Mesendoderm (in vitro differentiated cells): Measurements from ENCODE around the gene USP17L22.
"Not testable (repeated sequence)": the region's sequence is repeated elsewhere in the genome, so short reads cannot be mapped to it uniquely, and the experiment has no call there.

Experiments used
- DNase-seq: peaks from one replicate; pipeline ENCODE4 v3.0.0; 2013
- H2AK5ac ChIP-seq: 2 replicates; pipeline ENCODE4 v1.6.1; 2013; ENCODE audit warnings: low read length, inconsistent platforms
- H2BK120ac ChIP-seq: 2 replicates; pipeline ENCODE4 v1.6.1; 2013; ENCODE audit warnings: low read depth, mild to moderate bottlenecking, low read length, moderate library complexity, mixed read lengths
- H2BK15ac ChIP-seq: replicated peaks from 2 replicates; pipeline ENCODE4 v1.6.1; 2013; ENCODE audit warnings: low read depth, mild to moderate bottlenecking, moderate library complexity
- H2BK5ac ChIP-seq: 2 replicates; pipeline ENCODE4 v1.6.1; 2013; ENCODE audit warnings: low read length, inconsistent platforms
- H3K18ac ChIP-seq: 2 replicates; pipeline ENCODE4 v1.6.1; 2013; ENCODE audit warnings: mild to moderate bottlenecking, low read length, mixed read lengths
- H3K23ac ChIP-seq: one replicate; pipeline ENCODE4 v1.6.1; 2013; ENCODE audit warnings: low read length
- H3K27ac ChIP-seq: 2 replicates; pipeline ENCODE4 v1.5.1; 2013; ENCODE audit warnings: low read depth, mild to moderate bottlenecking, inconsistent platforms, low read length, moderate library complexity
- H3K27me3 ChIP-seq: 2 replicates; pipeline ENCODE4 v1.6.1; 2013; ENCODE audit warnings: low read length, control low read depth, mild to moderate bottlenecking, inconsistent platforms; ENCODE audit not compliant: insufficient read depth, poor library complexity
- H3K36me3 ChIP-seq: 2 replicates; pipeline ENCODE4 v1.6.1; 2013; ENCODE audit warnings: low read length, inconsistent platforms; ENCODE audit not compliant: control insufficient read depth, insufficient read depth
- H3K4ac ChIP-seq: one replicate; pipeline ENCODE4 v1.6.1; 2013; ENCODE audit warnings: low read depth, mild to moderate bottlenecking, low read length, moderate library complexity
- H3K4me1 ChIP-seq: 2 replicates; pipeline ENCODE4 v1.6.1; 2013; ENCODE audit warnings: low read depth, low read length, inconsistent platforms; ENCODE audit not compliant: control insufficient read depth
- H3K4me2 ChIP-seq: 2 replicates; pipeline ENCODE4 v1.6.1; 2013; ENCODE audit warnings: low read length
- H3K4me3 ChIP-seq: 2 replicates; pipeline ENCODE4 v1.5.1; 2013; ENCODE audit warnings: mild to moderate bottlenecking, low read length
- H3K56ac ChIP-seq: one replicate; pipeline ENCODE4 v1.6.1; 2013; ENCODE audit warnings: low read length
- H3K79me1 ChIP-seq: 2 replicates; pipeline ENCODE4 v1.6.1; 2013; ENCODE audit warnings: low read length, inconsistent platforms
- H3K79me2 ChIP-seq: 2 replicates; pipeline ENCODE4 v1.6.1; 2013; ENCODE audit warnings: mild to moderate bottlenecking, low read length; ENCODE audit not compliant: control insufficient read depth, insufficient read depth
- H3K9ac ChIP-seq: 2 replicates; pipeline ENCODE4 v1.6.1; 2013; ENCODE audit warnings: low read length, inconsistent platforms
- H4K5ac ChIP-seq: one replicate; pipeline ENCODE4 v1.6.1; 2013; ENCODE audit warnings: low read length
- H4K8ac ChIP-seq: one replicate; pipeline ENCODE4 v1.6.1; 2013; ENCODE audit warnings: low read depth, mild to moderate bottlenecking, control low read depth, low read length, moderate library complexity
- WGBS: extraction: QIAGEN DNeasy Blood & Tissue Kit; methylation state at CpG from one replicate; pipeline ENCODE4 v1.1.7; 2013; ENCODE audit warnings: low lambda C conversion rate, missing lambda C conversion rate; ENCODE audit not compliant: insufficient coverage; ENCODE audit errors: extremely low coverage; 5-methylcytosine and 5-hydroxymethylcytosine counted together

Gene USP17L22

DNA sequence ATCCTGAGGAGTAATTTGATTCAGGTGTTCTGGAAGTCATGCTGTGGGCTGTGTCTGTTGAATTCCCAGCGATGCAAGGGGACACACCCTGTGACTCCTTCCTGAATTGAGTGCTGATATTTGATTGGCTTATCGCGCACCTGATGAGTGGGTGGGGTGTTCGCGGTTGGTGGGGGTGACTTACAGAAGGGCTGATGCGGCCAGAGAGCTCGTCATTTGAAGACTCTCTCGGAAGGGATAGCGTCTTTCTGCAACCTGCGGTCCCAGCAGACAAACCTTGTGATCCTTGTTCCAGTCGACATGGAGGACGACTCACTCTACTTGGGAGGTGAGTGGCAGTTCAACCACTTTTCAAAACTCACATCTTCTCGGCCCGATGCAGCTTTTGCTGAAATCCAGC is 23.8 kb upstream of the USP17L22 start, which contains the start of gene USP17L17:
TSS of gene USP17L17 (plus strand) at position 301 of the 400 bp plus-strand sequence. CDS start at position 301, 0 bp downstream.
- H2BK5ac ChIP-seq, H3K27ac ChIP-seq, H3K27me3 ChIP-seq, H3K4me2 ChIP-seq, H3K4me1 ChIP-seq, H4K8ac ChIP-seq, H3K18ac ChIP-seq, H3K4ac ChIP-seq, H3K36me3 ChIP-seq, H4K5ac ChIP-seq, H3K9ac ChIP-seq, H3K23ac ChIP-seq, H3K79me1 ChIP-seq, DNase-seq, H3K79me2 ChIP-seq, H3K56ac ChIP-seq, H2BK15ac ChIP-seq, H3K4me3 ChIP-seq, H2AK5ac ChIP-seq, H2BK120ac ChIP-seq: not testable (repeated sequence)
- WGBS = no CpG with 5 or more reads among the region's 14 CpGs

DNA sequence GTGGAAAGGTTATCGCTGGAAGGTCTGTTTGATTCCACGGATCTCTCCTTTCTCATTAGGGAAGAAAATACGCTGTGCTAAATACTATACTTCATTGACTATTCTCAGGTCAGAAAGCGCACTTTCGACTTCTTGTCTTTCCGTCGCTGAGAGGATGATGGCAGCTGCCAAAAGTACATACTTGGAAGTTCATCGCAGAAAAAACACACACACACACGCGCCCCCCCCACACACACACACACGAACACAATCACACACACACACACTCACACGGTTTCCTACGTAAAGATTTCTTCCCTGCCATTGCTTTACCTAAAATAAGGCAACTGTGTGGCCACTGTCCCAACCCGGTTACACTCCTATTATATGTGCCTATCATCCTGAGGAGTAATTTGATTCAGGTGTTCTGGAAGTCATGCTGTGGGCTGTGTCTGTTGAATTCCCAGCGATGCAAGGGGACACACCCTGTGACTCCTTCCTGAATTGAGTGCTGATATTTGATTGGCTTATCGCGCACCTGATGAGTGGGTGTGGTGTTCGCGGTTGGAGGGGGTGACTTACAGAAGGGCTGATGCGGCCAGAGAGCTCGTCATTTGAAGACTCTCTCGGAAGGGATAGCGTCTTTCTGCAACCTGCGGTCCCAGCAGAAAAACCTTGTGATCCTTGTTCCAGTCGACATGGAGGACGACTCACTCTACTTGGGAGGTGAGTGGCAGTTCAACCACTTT is 19.3 kb upstream of the USP17L22 start, which contains the start of gene USP17L18:
TSS of gene USP17L18 (plus strand) at position 678 of the 728 bp plus-strand sequence. CDS start at position 678, 0 bp downstream.
- H3K4me1 ChIP-seq, H3K79me2 ChIP-seq, H3K18ac ChIP-seq, H2BK5ac ChIP-seq, H3K56ac ChIP-seq, H3K27ac ChIP-seq, H3K4ac ChIP-seq, H3K23ac ChIP-seq, H4K8ac ChIP-seq, H4K5ac ChIP-seq, H3K79me1 ChIP-seq, H3K9ac ChIP-seq, H3K4me2 ChIP-seq, H3K27me3 ChIP-seq, H3K4me3 ChIP-seq, H3K36me3 ChIP-seq, H2AK5ac ChIP-seq, H2BK15ac ChIP-seq, H2BK120ac ChIP-seq: not testable (repeated sequence)
- WGBS = 100% methylated on average over 3 of the region's 26 CpGs
- DNase-seq = peak; percentile 0

DNA sequence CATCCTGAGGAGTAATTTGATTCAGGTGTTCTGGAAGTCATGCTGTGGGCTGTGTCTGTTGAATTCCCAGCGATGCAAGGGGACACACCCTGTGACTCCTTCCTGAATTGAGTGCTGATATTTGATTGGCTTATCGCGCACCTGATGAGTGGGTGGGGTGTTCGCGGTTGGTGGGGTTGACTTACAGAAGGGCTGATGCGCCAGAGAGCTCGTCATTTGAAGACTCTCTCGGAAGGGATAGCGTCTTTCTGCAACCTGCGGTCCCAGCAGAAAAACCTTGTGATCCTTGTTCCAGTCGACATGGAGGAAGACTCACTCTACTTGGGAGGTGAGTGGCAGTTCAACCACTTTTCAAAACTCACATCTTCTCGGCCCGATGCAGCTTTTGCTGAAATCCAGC is 14.3 kb upstream of the USP17L22 start, which contains the start of gene USP17L19:
TSS of gene USP17L19 (plus strand) at position 301 of the 400 bp plus-strand sequence. CDS start at position 301, 0 bp downstream.
- not testable (repeated sequence) for DNase-seq, H3K56ac ChIP-seq, H3K9ac ChIP-seq, H4K8ac ChIP-seq, H3K27ac ChIP-seq, H3K36me3 ChIP-seq, H3K4me2 ChIP-seq, H2BK5ac ChIP-seq, H3K4me3 ChIP-seq, H2BK120ac ChIP-seq, H3K23ac ChIP-seq, H2BK15ac ChIP-seq, H3K79me2 ChIP-seq, H3K18ac ChIP-seq, H3K4me1 ChIP-seq, H2AK5ac ChIP-seq, H3K27me3 ChIP-seq, H3K79me1 ChIP-seq, H3K4ac ChIP-seq, H4K5ac ChIP-seq
- WGBS = no CpG with 5 or more reads among the region's 13 CpGs

DNA sequence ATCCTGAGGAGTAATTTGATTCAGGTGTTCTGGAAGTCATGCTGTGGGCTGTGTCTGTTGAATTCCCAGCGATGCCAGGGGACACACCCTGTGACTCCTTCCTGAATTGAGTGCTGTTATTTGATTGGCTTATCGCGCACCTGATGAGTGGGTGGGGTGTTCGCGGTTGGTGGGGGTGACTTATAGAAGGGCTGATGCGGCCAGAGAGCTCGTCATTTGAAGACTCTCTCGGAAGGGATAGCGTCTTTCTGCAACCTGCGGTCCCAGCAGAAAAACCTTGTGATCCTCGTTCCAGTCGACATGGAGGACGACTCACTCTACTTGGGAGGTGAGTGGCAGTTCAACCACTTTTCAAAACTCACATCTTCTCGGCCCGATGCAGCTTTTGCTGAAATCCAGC is 9.6 kb upstream of the USP17L22 start, which contains the start of gene USP17L20:
TSS of gene USP17L20 (plus strand) at position 301 of the 400 bp plus-strand sequence. CDS start at position 301, 0 bp downstream.
- DNase-seq, H3K4me3 ChIP-seq, H3K23ac ChIP-seq, H2BK15ac ChIP-seq, H4K8ac ChIP-seq, H3K18ac ChIP-seq, H3K9ac ChIP-seq, H3K4ac ChIP-seq, H2AK5ac ChIP-seq, H3K79me1 ChIP-seq, H3K4me2 ChIP-seq, H4K5ac ChIP-seq, H2BK120ac ChIP-seq, H3K56ac ChIP-seq, H2BK5ac ChIP-seq, H3K27me3 ChIP-seq, H3K36me3 ChIP-seq, H3K79me2 ChIP-seq, H3K4me1 ChIP-seq, H3K27ac ChIP-seq: not testable (repeated sequence)
- WGBS = no CpG with 5 or more reads among the region's 15 CpGs

DNA sequence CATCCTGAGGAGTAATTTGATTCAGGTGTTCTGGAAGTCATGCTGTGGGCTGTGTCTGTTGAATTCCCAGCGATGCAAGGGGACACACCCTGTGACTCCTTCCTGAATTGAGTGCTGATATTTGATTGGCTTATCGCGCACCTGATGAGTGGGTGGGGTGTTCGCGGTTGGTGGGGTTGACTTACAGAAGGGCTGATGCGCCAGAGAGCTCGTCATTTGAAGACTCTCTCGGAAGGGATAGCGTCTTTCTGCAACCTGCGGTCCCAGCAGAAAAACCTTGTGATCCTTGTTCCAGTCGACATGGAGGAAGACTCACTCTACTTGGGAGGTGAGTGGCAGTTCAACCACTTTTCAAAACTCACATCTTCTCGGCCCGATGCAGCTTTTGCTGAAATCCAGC is 4.8 kb upstream of the USP17L22 start, which contains the start of gene USP17L21:
TSS of gene USP17L21 (plus strand) at position 301 of the 400 bp plus-strand sequence. CDS start at position 301, 0 bp downstream.
- H3K4ac ChIP-seq, H4K8ac ChIP-seq, DNase-seq, H2BK120ac ChIP-seq, H3K9ac ChIP-seq, H3K27me3 ChIP-seq, H3K23ac ChIP-seq, H3K4me3 ChIP-seq, H2AK5ac ChIP-seq, H3K79me2 ChIP-seq, H3K79me1 ChIP-seq, H3K36me3 ChIP-seq, H3K4me1 ChIP-seq, H3K4me2 ChIP-seq, H3K56ac ChIP-seq, H3K27ac ChIP-seq, H4K5ac ChIP-seq, H2BK15ac ChIP-seq, H2BK5ac ChIP-seq, H3K18ac ChIP-seq: not testable (repeated sequence)
- WGBS = no CpG with 5 or more reads among the region's 13 CpGs
